ENCODE results near the gene ZNF786.

GRCh38 chr7:149103424-149103823 lies 12.9 kb upstream of the ZNF786 start:
- TF ChIP-seq CTCF (IDR thresholded peaks at IDR 0.05 in 4 of 5, conservative IDR thresholded peaks at IDR 0.05 in 1 of 5), result no peak
- TF ChIP-seq POLR2A (IDR thresholded peaks at IDR 0.05), result no peak
